Ishikawa (cell line): ENCODE results near the gene DEPDC5.

Source experiments
- CEBPB ChIP-seq: IDR thresholded peaks from 2 replicates; pipeline ENCODE4 v1.6.1; 2012
- CREB1 ChIP-seq: IDR thresholded peaks from 2 replicates; pipeline ENCODE4 v1.6.1; 2012; ENCODE audit warnings: low read depth
- EGR1 ChIP-seq: IDR thresholded peaks from 2 replicates; pipeline ENCODE4 v1.6.1; 2012
- EP300 ChIP-seq: IDR thresholded peaks from 2 replicates; pipeline ENCODE4 v1.6.1; 2012; ENCODE audit warnings: borderline replicate concordance
- FOXM1 ChIP-seq: IDR thresholded peaks from 2 replicates; pipeline ENCODE4 v1.6.1; 2012; ENCODE audit warnings: low read depth, borderline replicate concordance
- NFIC ChIP-seq: IDR thresholded peaks from 2 replicates; pipeline ENCODE4 v1.6.1; 2012
- RAD21 ChIP-seq: IDR thresholded peaks from 2 replicates; pipeline ENCODE4 v1.6.1; 2012; ENCODE audit warnings: low read depth
- REST ChIP-seq: IDR thresholded peaks from 2 replicates; pipeline ENCODE4 v1.6.1; 2012; ENCODE audit warnings: low read depth, mild to moderate bottlenecking
- TAF1 ChIP-seq: IDR thresholded peaks from 2 replicates; pipeline ENCODE4 v1.6.1; 2012; ENCODE audit warnings: low read depth, mild to moderate bottlenecking
- TCF12 ChIP-seq: IDR thresholded peaks from 2 replicates; pipeline ENCODE4 v1.6.1; 2012; ENCODE audit warnings: low read depth
- TEAD4 ChIP-seq: IDR thresholded peaks from 2 replicates; pipeline ENCODE4 v1.6.1; 2012
- YY1 ChIP-seq: IDR thresholded peaks from 2 replicates; pipeline ENCODE4 v1.6.1; 2012; ENCODE audit warnings: low read depth
- ZBTB7A ChIP-seq: IDR thresholded peaks from 2 replicates; pipeline ENCODE4 v1.6.1; 2012; ENCODE audit warnings: low read depth
- TF ChIP-seq, protein P1 (sequence below): IDR thresholded peaks from 2 replicates; pipeline ENCODE4 v1.6.1; 2012
- TF ChIP-seq, protein P2 (sequence below): IDR thresholded peaks from 2 replicates; pipeline ENCODE4 v1.6.1; 2012

DEPDC5 gene

GRCh38 chr22:31861226-31861840 is 107.5 kb downstream of the DEPDC5 start:
- TF ChIP-seq REST, result no peak
- TF ChIP-seq EP300, result no peak
- no peak for TF ChIP-seq TEAD4
- no peak for TF ChIP-seq YY1

DNA sequence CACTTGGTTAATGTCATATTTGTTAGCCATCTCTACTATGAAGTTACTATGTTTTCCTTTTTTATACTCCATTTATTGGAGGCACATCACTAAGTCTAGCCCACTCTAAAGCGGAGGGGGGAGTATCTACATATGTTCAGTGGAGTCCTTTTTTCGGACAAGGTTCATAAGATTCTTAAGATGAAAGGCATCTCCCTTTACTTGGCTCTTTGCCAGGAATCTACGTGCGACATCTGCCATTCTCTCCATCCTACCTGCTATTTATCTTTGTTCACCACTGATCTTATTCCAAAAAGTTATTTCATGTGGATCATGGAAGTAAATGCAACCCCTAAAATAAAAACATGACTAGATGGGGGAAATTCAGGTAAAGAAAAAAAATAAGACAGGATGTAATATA is 113.1 kb downstream of the DEPDC5 start:
- TF ChIP-seq CREB1 (no peak), ZBTB7A (no peak), CEBPB (no peak), NFIC (peak; percentile 57; the same call in 1 of the 2 replicates), FOXM1 (no peak), REST (no peak)

- TF ChIP-seq TCF12 (no peak), NFIC (no peak), TEAD4 (no peak), RAD21 (no peak), YY1 (no peak), FOXM1 (no peak), EP300 (no peak), CEBPB (no peak), ZBTB7A (no peak), TAF1 (no peak), REST (no peak), EGR1 (no peak), CREB1 (no peak)
- TF ChIP-seq, protein P1, sequence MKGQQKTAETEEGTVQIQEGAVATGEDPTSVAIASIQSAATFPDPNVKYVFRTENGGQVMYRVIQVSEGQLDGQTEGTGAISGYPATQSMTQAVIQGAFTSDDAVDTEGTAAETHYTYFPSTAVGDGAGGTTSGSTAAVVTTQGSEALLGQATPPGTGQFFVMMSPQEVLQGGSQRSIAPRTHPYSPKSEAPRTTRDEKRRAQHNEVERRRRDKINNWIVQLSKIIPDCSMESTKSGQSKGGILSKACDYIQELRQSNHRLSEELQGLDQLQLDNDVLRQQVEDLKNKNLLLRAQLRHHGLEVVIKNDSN, result no peak
- TF ChIP-seq, protein P2, sequence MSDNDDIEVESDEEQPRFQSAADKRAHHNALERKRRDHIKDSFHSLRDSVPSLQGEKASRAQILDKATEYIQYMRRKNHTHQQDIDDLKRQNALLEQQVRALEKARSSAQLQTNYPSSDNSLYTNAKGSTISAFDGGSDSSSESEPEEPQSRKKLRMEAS, result no peak
Observed at GRCh38 chr22:31867386-31868153, 113.8 kb downstream of the DEPDC5 start.

DNA sequence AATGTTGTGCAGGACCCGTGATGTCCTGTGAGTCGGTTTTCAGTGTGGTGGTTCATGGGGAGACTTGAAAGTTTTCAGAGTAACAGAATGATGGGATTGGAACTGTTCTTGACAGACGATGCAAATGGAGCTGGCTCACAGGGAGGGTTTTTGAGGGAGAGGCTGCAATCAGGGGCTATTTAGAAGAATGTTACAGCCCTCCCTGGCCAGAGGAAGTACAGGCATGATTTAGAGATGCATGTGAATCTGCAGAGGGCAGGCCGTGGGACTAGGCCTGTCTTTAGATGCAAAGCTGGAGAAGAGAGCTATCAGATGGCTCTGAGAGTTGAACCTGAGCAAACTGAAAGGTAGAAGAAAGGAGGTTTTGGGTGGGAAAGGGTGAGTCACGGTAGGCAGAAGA is 115.9 kb downstream of the DEPDC5 start:
- no peak for TF ChIP-seq RAD21

DNA sequence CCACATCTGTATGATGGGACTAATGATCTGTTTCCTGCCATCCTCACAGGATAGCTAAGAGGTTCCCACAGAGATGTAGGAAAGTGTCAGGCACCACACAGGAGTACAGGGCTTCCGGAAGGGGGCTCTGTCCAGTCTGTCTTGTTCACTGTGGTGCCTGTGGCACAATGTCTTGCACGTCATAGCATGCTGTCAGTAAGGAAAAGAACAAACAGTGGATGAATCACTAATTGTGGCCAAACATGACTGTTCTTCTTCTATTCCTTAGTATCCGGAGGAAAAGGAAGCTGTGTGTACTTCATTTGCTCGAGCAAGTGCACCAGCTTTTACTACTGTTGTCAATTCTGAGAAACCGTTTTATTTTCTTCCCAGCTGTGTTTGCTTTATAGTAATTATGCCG is 117.1 kb downstream of the DEPDC5 start:
- no peak for TF ChIP-seq REST
- TF ChIP-seq, protein P1, result no peak
- TF ChIP-seq FOXM1, result no peak
- no peak for TF ChIP-seq TAF1
- TF ChIP-seq, protein P2, result no peak
- TF ChIP-seq RAD21, result no peak
- TF ChIP-seq EGR1, result no peak
- no peak for TF ChIP-seq EP300
- no peak for TF ChIP-seq TCF12
- no peak for TF ChIP-seq YY1
- no peak for TF ChIP-seq CEBPB
- TF ChIP-seq CREB1, result no peak
- TF ChIP-seq TEAD4, result no peak
